Measurements from ENCODE around the gene MAPK1. TPM values are rescaled to one million over a fixed set of nuclear protein-coding genes. Genes with fewer than 3 reads are reported as not detected.
"Not testable (repeated sequence)": the region's sequence is repeated elsewhere in the genome, so short reads cannot be mapped to it uniquely, and the experiment has no call there.

The MAPK1 gene
- total and polyA plus RNA-seq, 9 of the 15 experiments (the other 6 are each of a cell fraction or from before 2014, with no cell fraction given): 46.3 to 575 (median 283) TPM

DNA sequence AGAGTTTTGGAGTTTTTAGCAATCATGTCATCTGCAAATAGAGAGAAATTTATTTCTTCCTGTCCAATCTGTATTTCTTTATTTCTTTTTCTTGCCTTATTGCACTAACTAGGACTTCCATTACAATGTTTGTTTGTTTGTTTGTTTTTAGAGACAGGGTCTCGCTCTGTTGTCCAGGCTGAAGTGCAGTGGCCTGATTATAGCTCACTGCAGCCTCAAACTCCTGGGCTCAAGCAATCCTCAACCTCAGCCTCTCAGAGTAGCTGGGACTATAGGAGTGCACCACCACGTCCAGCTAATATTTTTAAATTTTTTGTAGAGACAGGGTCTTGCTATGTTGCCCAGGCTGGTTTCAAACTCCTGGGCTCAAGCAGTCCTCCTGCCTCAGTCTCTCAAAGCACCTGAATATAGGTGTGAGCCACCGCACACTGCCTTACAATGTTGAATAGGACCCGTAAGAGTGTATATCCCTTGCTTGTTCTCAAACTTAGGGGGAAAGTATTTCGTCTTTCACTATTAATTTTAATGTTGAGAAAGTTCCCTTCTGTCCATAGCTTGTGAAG lies 29.6 kb upstream of the MAPK1 start (continued):
- TF ChIP-seq MED1 (CRISPR knock-in tag; IDR thresholded peaks at IDR 0.05; ENCODE audit: borderline replicate concordance) (0 out of 2 replicates have a peak, but pooled peaks have one; percentile 51), KDM1A (IDR thresholded peaks at IDR 0.05) (no peak), ZNF583 (CRISPR knock-in tag; IDR thresholded peaks at IDR 0.05) (0 out of 2 replicates have a peak, but pooled peaks have one; percentile 77), MAFF (IDR thresholded peaks at IDR 0.05; ENCODE audit: low read length) (no peak), SMAD4 (CRISPR knock-in tag; conservative IDR thresholded peaks at IDR 0.05) (0 out of 2 replicates have a peak, but pooled peaks have one; percentile 7), FOXK2 (conservative IDR thresholded peaks at IDR 0.05 in 1 of 2, IDR thresholded peaks at IDR 0.05 in 1 of 2; ENCODE audit: low read depth in 2 of 2) (no peak), TRIM28 (IDR thresholded peaks at IDR 0.05) (no peak)
- TF ChIP-seq, protein P1, sequence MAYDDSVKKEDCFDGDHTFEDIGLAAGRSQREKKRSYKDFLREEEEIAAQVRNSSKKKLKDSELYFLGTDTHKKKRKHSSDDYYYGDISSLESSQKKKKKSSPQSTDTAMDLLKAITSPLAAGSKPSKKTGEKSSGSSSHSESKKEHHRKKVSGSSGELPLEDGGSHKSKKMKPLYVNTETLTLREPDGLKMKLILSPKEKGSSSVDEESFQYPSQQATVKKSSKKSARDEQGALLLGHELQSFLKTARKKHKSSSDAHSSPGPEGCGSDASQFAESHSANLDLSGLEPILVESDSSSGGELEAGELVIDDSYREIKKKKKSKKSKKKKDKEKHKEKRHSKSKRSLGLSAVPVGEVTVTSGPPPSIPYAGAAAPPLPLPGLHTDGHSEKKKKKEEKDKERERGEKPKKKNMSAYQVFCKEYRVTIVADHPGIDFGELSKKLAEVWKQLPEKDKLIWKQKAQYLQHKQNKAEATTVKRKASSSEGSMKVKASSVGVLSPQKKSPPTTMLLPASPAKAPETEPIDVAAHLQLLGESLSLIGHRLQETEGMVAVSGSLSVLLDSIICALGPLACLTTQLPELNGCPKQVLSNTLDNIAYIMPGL (CRISPR knock-in tag; IDR thresholded peaks at IDR 0.05): no peak

DNA sequence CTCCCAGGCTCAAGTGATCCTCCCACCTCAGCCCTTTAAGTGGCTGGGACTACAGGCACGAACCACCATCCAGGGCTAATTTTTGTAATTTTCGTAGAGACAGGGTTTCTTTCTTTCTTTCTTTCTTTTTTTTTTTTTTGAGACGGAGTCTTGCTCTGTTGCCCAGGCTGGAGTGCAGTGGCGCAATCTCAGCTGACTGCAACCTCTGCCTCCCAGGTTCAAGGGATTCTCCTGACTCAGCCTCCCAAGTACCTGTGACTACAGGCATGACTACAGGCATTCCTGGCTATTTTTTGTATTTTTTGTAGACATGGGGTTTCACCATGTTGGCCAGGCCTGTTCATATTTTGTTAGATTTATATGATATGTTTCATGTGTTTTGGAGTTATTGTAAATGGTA lies 28.8 kb upstream of the MAPK1 start:
- H3K4me3 ChIP-seq; H4K20me1 ChIP-seq (replicated peaks; ENCODE audit: control insufficient read depth, insufficient read depth, low read length); H3K4me2 ChIP-seq (ENCODE audit: insufficient read depth, low read length); H3K9ac ChIP-seq (ENCODE audit: insufficient read depth in 1 of 2, low read depth in 2 of 2, low read length in 2 of 2); FAIRE-seq; H3K36me3 ChIP-seq (ENCODE audit: control insufficient read depth, insufficient read depth, low read length); in situ Hi-C loops (cut with MboI); DNase-seq (ENCODE audit: extremely low read depth in 1 of 4, low spot score in 3 of 4); H3K4me1 ChIP-seq (replicated peaks in 1 of 2; ENCODE audit: control insufficient read depth in 2 of 2, insufficient read depth in 2 of 2, low read length in 2 of 2); H3K9me1 ChIP-seq (ENCODE audit: control insufficient read depth, insufficient read depth, low read length); H3K9me3 ChIP-seq (replicated peaks; ENCODE audit: control insufficient read depth, insufficient read depth, low read depth, low read length); BruUV-seq (replicated peaks); H3K79me2 ChIP-seq (ENCODE audit: control insufficient read depth, insufficient read depth, low read length); intact Hi-C loops (cut with micrococcal nuclease); H2AFZ ChIP-seq (ENCODE audit: low read depth, low read length); H3K27ac ChIP-seq (ENCODE audit: extremely low read depth, low read depth, low read length); TF ChIP-seq ATF1 (tag; IDR thresholded peaks at IDR 0.05): not testable (repeated sequence)
- TF ChIP-seq, protein P2, sequence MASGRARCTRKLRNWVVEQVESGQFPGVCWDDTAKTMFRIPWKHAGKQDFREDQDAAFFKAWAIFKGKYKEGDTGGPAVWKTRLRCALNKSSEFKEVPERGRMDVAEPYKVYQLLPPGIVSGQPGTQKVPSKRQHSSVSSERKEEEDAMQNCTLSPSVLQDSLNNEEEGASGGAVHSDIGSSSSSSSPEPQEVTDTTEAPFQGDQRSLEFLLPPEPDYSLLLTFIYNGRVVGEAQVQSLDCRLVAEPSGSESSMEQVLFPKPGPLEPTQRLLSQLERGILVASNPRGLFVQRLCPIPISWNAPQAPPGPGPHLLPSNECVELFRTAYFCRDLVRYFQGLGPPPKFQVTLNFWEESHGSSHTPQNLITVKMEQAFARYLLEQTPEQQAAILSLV (tag; IDR thresholded peaks at IDR 0.05): peak; percentile 65; the same call in 1 of the 2 replicates
- 0 out of 4 replicates have a peak, but pooled peaks of 1 of the 2 experiments have one; percentile 38 for TF ChIP-seq RCOR1 (IDR thresholded peaks at IDR 0.05; ENCODE audit: borderline replicate concordance in 1 of 2, low read depth in 2 of 2, low read length in 2 of 2)
- TF ChIP-seq ELF4 (CRISPR knock-in tag; IDR thresholded peaks at IDR 0.05): 0 out of 2 replicates have a peak, but pooled peaks have one; percentile 31
- TF ChIP-seq CEBPG (CRISPR knock-in tag; IDR thresholded peaks at IDR 0.05): peak; percentile 13; the same call in 1 of the 2 replicates
- peak in 1 of 2 experiments; percentile 41; a peak in 2 of 4 replicates for TF ChIP-seq CEBPG (tag; conservative IDR thresholded peaks at IDR 0.05 in 1 of 2, IDR thresholded peaks at IDR 0.05 in 1 of 2)
- TF ChIP-seq ZNF121 (CRISPR knock-in tag; conservative IDR thresholded peaks at IDR 0.05): peak; percentile 92
- TF ChIP-seq ATF1 (CRISPR knock-in tag; IDR thresholded peaks at IDR 0.05): peak; percentile 13; the same call in 1 of the 2 replicates
- TF ChIP-seq CXXC5 (CRISPR knock-in tag; IDR thresholded peaks at IDR 0.05): peak; percentile 36; the same call in 1 of the 2 replicates
- TF ChIP-seq DMBX1 (CRISPR knock-in tag; IDR thresholded peaks at IDR 0.05; ENCODE audit: borderline replicate concordance): 0 out of 2 replicates have a peak, but pooled peaks have one; percentile 43
- TF ChIP-seq ZNF384 (IDR thresholded peaks at IDR 0.05; ENCODE audit: low read depth, low read length): 0 out of 2 replicates have a peak, but pooled peaks have one; percentile 19
- peak; percentile 38; the same call in 1 of the 2 replicates for TF ChIP-seq MECOM (CRISPR knock-in tag; IDR thresholded peaks at IDR 0.05)
- peak; percentile 33 to 50; a peak in 1 of 4 replicates for TF ChIP-seq KDM1A (IDR thresholded peaks at IDR 0.05)
- ATAC-seq: peak; percentile 20; the same call in 1 of the 3 replicates
- peaks cover 15 to 41% of the 10 kb centered on the region in 2 experiments; a peak in 3 of 5 replicates for H3K27me3 ChIP-seq (ENCODE audit: control insufficient read depth in 2 of 2, insufficient read depth in 2 of 2, low read length in 2 of 2)
- 21% methylated on average over 4 of the region's 4 CpGs for WGBS (ENCODE audit: insufficient coverage, low coverage, missing lambda C conversion rate)
- CTCF ChIA-PET (ENCODE audit: low intra/inter-chr PET ratio): interaction anchor here (0.5 to 0.7 kb wide), 2 partner anchors 51 to 1097 kb away, joined by 3 read pairs; no protein-coding TSS in a partner anchor
- POLR2A ChIA-PET: interaction anchor here (0.6 to 49.7 kb wide), 9 partner anchors 8 to 314 kb away, joined by 3 to 1041 read pairs (median 6); partner anchors contain the start of gene PPM1F
